ENCODE data around the gene PASK.

Gene PASK

DNA sequence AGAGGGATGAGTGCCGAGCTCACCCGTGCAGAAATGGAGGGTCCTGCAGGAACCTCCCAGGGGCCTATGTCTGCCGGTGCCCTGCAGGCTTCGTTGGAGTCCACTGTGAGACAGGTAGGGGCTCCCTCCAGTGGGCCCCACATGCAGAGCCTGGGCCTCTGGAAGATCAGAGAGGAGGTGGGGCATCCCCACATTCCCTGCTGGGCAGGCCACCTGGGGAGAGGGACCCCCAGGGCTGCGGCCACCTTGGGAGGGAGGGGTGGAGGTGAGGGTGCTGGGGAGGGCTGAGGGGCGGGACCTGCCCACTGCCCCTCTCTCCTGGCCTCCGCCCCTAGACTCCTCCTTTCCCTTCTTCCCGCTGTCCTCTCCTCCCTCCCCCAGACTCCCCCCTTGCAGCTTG is 85.7 kb downstream of the PASK start:
- DNase-seq, result no peak

DNA sequence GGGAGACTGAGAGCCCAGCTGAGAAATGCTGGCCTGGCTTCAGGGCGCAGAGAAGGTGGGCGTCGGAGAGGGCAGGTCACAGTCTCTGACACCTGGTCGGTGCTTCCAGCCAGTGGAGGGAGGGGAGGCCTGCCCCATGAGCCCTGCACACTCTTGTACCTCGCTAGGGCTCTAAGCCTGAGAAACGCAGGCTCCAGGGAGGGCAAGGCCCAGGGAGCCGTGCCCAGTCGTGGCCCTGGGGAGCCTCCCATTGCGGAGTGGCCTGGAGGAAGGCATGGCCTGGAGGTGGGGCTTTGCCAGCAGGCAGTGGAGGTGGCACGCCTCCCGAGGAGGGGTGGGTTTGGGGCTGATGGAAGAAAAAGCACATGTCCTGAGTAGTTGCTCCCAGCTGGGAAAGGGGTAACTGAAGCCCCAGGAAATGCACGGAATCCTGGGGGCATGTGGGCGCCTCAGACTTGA is 86.2 kb downstream of the PASK start:
- DNase-seq, result no peak

DNA sequence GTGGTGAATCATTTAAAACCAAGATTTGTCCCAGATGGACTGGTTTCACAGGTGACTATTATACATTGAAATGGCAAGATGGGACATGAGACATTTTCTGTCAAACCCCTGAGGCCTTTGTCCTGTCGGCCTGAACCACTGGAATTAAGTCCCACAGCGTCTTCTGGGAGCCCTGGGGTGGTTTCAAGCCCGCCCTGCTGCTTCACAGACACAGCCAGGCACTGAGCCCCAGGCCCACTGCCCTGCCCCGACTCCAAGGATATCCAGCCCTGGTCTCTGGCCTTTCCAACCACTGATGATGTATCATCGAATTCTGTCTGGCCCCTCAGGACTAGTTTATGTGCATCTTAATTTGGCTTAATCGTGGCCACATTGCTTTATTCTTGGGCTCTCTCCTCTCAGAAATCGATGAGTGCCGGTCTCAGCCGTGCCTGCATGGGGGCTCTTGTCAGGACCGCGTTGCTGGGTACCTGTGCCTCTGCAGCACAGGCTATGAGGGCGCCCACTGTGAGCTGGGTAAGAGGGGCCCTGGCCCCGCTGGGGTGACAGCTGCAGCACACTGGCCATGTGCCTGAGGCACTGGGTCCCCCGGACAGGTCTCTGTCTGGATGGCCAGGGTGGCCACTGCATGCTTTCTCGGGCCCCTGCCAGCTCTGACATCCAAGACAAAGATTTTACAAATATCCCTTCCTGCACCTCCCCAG is 86.7 kb downstream of the PASK start:
- no peak for DNase-seq

DNA sequence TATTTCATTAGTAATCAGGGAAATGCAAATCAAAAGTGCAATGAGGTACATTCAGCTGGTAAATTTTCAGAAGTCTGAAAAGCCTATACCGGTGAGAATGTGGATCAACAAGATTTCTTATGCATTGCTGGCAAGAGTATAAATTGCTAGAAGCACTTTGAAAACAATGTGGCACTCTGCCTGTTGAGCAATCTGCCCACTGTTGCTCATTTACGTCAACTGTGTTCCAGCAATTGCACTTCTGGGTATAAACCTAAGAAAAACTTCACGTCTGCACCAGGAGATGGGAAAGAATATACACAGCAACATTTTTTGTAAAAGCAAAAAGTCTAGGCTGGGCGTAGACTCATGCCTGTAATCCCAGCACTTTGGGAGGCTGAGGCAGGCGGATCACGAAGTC is 88.0 kb downstream of the PASK start:
- no peak for DNase-seq

All from amniotic stem cell (primary cell).